ENCODE measurements around the gene ANGPT4.

ANGPT4 gene

GRCh38 chr20:881783-882144 lies 34.4 kb downstream of the ANGPT4 start:
- no peak for TF ChIP-seq ZNF274 (IDR thresholded peaks at IDR 0.05; ENCODE audit: low read depth, low read length)
- no peak overlapping the region for H3K4me3 ChIP-seq (ENCODE audit: low read length)

DNA sequence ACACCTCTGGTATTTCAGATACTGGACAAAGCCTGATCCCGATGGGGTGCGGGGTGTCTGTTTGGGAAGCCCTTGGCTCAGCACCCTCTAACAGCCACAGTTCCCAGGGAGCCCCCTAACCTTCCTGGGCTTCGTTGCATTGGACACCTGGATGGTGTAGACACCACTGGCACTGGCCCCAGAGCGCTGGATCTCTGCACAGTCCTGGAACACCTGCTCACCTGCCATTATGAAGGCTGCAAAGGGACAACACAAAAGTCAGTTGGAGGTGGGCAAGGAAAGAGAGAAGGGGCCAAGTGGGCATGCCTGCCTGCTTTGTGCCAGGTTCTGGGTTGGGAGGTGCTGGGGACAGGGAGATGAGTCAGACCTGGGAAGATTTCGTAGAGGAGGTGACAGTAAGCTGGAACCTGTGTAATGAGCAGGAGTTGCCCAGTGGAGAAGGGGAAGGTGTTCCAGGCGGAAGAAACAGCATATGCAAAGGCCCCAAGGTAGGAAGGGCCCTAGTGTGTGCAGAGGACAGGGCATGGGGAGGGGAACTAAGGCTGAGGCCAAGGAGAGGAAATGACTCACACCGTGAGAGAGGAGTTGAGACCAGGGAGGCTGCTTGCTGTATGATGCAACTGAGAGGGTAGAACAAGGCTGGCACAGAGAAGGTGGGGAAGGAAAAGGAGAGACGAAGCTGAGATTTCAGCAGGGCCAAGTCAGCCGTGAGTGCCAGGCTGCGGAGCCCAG lies 34.9 kb downstream of the ANGPT4 start:
- H3K4me3 ChIP-seq (ENCODE audit: low read length), result no peak overlapping the region
- no peak for TF ChIP-seq ZNF274 (IDR thresholded peaks at IDR 0.05; ENCODE audit: low read depth, low read length)

GRCh38 chr20:879626-880025 lies 36.5 kb downstream of the ANGPT4 start:
- H3K4me3 ChIP-seq (ENCODE audit: low read length), result no peak overlapping the region
- no peak for TF ChIP-seq ZNF274 (IDR thresholded peaks at IDR 0.05; ENCODE audit: low read depth, low read length)

DNA sequence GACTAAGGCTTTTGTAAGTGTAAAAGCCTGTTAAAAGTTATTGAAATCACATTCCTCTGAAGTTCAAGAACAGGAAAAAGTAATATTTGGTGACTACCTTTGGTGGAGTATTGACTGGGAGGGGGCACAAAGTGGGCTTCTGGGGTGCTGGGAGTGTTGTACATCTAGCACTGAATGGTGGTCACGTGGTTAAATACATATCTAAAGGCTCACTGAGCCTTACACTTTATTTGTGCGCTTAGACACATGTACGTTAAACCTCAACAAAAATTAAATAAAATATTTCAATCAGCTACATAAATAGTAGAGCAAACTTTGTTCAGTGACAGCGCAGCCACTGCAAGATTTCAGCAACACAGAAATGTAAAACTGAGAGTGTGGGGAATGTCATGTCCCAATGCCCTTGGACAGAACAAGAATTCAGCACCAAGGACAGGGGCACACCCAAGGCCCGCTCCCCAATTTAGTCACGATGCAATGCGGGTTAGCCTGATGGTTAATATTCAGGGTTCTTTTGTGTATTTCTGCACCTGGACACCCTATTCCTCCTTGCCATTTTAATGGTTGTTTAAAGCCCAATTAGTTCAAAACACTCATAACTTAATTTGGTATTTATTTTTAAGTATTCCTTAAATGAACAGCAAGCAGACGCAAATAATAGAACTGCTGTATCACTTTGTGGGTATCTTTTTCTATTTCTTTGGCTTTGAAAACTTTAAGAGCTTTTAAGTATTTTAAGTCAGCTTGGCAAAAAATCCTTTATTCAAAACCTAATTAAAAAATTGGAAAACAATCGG lies 37.4 kb downstream of the ANGPT4 start:
- no peak overlapping the region for H3K4me3 ChIP-seq (ENCODE audit: low read length)
- TF ChIP-seq ZNF274 (IDR thresholded peaks at IDR 0.05; ENCODE audit: low read depth, low read length), result no peak

DNA sequence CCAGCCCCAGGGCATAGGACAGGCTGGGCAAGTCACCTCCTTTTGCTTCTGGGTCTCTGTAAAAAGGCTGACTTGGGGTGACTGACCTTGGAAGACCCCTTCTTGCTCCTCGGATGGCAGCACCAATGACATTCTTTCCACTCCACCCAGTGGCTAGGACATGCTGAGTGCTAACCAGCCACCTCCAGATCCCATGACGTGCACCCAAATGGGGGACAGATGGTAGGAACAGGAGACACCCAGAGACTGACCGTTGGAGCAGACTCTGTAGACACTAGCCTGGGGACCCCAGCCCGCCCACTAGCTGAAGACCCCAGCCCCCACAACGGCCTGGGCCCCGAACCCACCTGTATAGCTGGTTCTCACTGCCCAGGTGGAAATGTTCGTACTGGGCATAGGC lies 38.3 kb downstream of the ANGPT4 start:
- no peak overlapping the region for H3K4me3 ChIP-seq (ENCODE audit: low read length)
- TF ChIP-seq ZNF274 (IDR thresholded peaks at IDR 0.05; ENCODE audit: low read depth, low read length), result no peak

- TF ChIP-seq ZNF274 (IDR thresholded peaks at IDR 0.05; ENCODE audit: low read depth, low read length), result no peak
- no peak overlapping the region for H3K4me3 ChIP-seq (ENCODE audit: low read length)
Measured at GRCh38 chr20:875115-875514, 41.0 kb downstream of the ANGPT4 start.

DNA sequence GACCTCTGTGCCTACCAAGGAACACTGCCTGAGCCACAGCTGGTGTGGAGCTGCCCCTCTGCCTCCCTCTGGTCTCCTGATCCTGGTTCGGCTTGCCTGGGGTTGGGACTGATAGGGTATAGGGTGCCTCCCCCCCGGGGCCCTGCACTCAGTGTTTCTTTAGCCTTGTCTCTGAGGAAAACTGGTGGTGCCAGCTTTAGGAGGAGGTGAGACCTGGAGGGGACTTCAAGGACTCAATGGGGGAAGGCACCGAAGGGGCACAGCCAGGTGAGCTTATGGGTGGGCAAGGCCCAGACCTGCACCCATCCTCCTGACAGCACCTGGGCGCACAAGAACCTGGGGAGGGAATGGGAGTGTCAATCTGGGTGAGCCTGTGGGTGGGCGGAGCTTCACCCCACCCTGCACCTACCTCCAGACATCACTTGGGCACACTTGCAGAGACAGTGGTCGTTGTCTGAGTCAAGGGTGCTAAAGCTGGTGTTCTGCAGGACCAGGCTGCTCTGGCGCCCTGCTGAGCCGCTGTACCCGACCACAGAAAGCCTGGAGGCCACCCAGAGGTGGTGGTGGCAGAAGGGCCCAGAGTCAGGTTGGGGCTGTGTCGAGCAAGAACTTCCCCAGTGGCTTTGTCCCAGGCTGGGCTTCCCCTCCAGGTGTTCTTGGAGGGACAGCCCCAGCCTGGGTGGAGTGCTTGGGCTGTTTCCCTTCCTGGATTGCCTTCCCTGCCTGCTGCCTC lies 42.1 kb downstream of the ANGPT4 start:
- TF ChIP-seq ZNF274 (IDR thresholded peaks at IDR 0.05; ENCODE audit: low read depth, low read length), result no peak

GRCh38 chr20:872855-873520 lies 43.1 kb downstream of the ANGPT4 start:
- no peak for TF ChIP-seq ZNF274 (IDR thresholded peaks at IDR 0.05; ENCODE audit: low read depth, low read length)
- H3K4me3 ChIP-seq (ENCODE audit: low read length), result no peak overlapping the region

More for the DNA sequence above, 42.1 kb downstream of the ANGPT4 start:
- no peak overlapping the region for H3K4me3 ChIP-seq (ENCODE audit: low read length)

GRCh38 chr20:871948-872347 lies 44.2 kb downstream of the ANGPT4 start:
- no peak overlapping the region for H3K4me3 ChIP-seq (ENCODE audit: low read length)
- no peak for TF ChIP-seq ZNF274 (IDR thresholded peaks at IDR 0.05; ENCODE audit: low read depth, low read length)

DNA sequence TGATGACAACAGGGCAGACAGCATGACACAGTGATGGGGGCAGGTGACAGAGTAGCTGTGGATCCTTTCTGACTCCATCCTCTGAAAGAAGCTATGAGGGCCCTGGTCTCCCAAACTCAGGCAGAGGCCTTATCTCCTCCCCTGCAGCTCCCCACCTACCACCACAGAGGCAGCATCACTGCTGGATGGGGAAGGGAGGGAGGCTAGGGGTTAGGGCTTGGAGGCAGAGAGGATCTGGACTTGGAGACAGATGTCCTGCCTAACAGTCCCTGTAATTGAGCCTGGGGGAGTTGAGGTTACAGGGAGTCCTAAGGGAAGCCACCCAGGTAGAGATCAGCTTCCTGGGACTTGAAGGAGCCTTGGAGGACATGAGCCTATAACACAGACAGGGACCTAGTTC lies 44.7 kb downstream of the ANGPT4 start:
- TF ChIP-seq ZNF274 (IDR thresholded peaks at IDR 0.05; ENCODE audit: low read depth, low read length), result no peak
- no peak overlapping the region for H3K4me3 ChIP-seq (ENCODE audit: low read length)

DNA sequence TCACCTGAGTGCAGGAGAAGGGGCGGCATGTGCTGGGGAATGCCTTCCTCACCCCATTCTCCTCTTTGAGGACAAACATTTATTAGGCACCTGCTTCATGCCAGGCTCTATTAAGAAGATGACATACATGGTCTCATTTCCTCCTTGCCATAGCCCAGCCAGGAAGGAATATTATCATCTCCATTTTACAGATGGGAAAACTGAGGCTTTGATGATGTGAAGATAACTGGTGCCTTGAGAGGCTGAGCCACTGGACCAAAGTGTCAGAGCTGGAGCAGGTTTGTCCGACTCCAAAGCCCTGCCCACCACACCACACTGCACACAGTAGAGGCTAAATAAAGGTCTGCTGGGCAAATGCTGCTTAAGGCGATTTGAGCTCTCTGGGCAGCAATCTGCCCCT lies 45.4 kb downstream of the ANGPT4 start:
- TF ChIP-seq ZNF274 (IDR thresholded peaks at IDR 0.05; ENCODE audit: low read depth, low read length), result no peak
- H3K4me3 ChIP-seq (ENCODE audit: low read length), result no peak overlapping the region

DNA sequence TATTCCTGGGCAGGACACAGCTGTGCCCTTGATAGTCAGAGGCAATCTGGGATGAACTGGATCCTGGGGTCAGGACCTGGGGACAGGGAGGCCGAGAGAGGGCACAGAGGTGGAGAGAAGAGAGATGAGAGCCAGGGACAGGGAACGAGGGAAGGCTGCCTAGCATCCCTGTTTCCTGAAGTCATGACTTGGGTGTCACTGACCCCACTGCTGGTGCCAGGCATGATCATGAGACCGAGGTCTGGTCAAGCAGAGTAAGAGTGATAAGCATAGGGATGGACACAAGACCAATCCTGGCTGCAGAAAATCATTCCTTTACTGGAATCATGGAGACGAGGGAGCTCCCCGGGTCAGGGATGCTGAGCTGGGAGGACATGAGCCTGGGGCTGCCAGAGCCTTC lies 46.5 kb downstream of the ANGPT4 start:
- no peak for TF ChIP-seq ZNF274 (IDR thresholded peaks at IDR 0.05; ENCODE audit: low read depth, low read length)
- H3K4me3 ChIP-seq (ENCODE audit: low read length), result no peak overlapping the region

- no peak overlapping the region for H3K4me3 ChIP-seq (ENCODE audit: low read length)
- TF ChIP-seq ZNF274 (IDR thresholded peaks at IDR 0.05; ENCODE audit: low read depth, low read length), result no peak
Measured at GRCh38 chr20:868279-868678, 47.9 kb downstream of the ANGPT4 start.

GRCh38 chr20:865440-865839 lies 50.7 kb downstream of the ANGPT4 start:
- TF ChIP-seq ZNF274 (IDR thresholded peaks at IDR 0.05; ENCODE audit: low read depth, low read length), result no peak
- no peak overlapping the region for H3K4me3 ChIP-seq (ENCODE audit: low read length)
